GM19043 (cell line): ENCODE data around the gene PKD2.
"Not testable (repeated sequence)": the region's sequence is repeated elsewhere in the genome, so short reads cannot be mapped to it uniquely, and the experiment has no call there.

Source experiments
- ATAC-seq: cut with Tn5 transposase; IDR thresholded peaks from one replicate; pipeline ENCODE4 v1.9.1; 2021; ENCODE audit warnings: low read depth; ENCODE audit not compliant: unreplicated experiment

The PKD2 gene

GRCh38 chr4:88021824-88022223, 14.4 kb downstream of the PKD2 start:
- no peak for ATAC-seq

- ATAC-seq, result no peak
Observed at GRCh38 chr4:88022289-88022688, 14.9 kb downstream of the PKD2 start.

GRCh38 chr4:88025868-88026661, 18.6 kb downstream of the PKD2 start:
- ATAC-seq, result not testable (repeated sequence)

- no peak for ATAC-seq
Observed at GRCh38 chr4:88027611-88028608, 20.5 kb downstream of the PKD2 start.

GRCh38 chr4:88028946-88029345, 21.5 kb downstream of the PKD2 start:
- ATAC-seq, result no peak

- no peak for ATAC-seq
Observed at GRCh38 chr4:88029556-88029955, 22.1 kb downstream of the PKD2 start.

GRCh38 chr4:88030565-88031310, 23.3 kb downstream of the PKD2 start:
- ATAC-seq, result no peak

GRCh38 chr4:88033309-88033708, 25.9 kb downstream of the PKD2 start:
- peak; percentile 58 for ATAC-seq

- no peak for ATAC-seq
Observed at GRCh38 chr4:88035292-88035691, 27.9 kb downstream of the PKD2 start.

GRCh38 chr4:88037447-88037846, 30.0 kb downstream of the PKD2 start:
- ATAC-seq, result no peak

- ATAC-seq, result no peak
Observed at GRCh38 chr4:88037936-88038335, 30.5 kb downstream of the PKD2 start.

GRCh38 chr4:88040707-88041106, 33.3 kb downstream of the PKD2 start:
- no peak for ATAC-seq

- no peak for ATAC-seq
Observed at GRCh38 chr4:88041626-88042025, 34.2 kb downstream of the PKD2 start.

- ATAC-seq, result no peak
Observed at GRCh38 chr4:88043001-88043400, 35.6 kb downstream of the PKD2 start.

GRCh38 chr4:88043586-88044340, 36.3 kb downstream of the PKD2 start:
- ATAC-seq, result no peak

GRCh38 chr4:88045021-88045420, 37.6 kb downstream of the PKD2 start:
- no peak for ATAC-seq

- no peak for ATAC-seq
Observed at GRCh38 chr4:88054229-88054628, 46.8 kb downstream of the PKD2 start.

- ATAC-seq, result no peak
Observed at GRCh38 chr4:88054901-88055300, 47.5 kb downstream of the PKD2 start.

GRCh38 chr4:88058295-88058694, 50.9 kb downstream of the PKD2 start:
- ATAC-seq, result no peak

- no peak for ATAC-seq
Observed at GRCh38 chr4:88059766-88060165, 52.3 kb downstream of the PKD2 start.
